GM23338 (cell line): ENCODE results near the gene RPL34. TPM values are rescaled to one million over a fixed set of nuclear protein-coding genes. Genes with fewer than 3 reads are reported as not detected.

ENCODE experiments used
- ATAC-seq: fragments of 200-7000 bp; cut with Tn5 transposase; 3 replicates; pipeline ENCODE4 v1.9.1; 2020
- DNase-seq: peaks from one replicate; pipeline ENCODE4 v3.0.0-alpha.2; 2015; ENCODE audit warnings: low spot score
- H2AFZ ChIP-seq: fragments of 200-600 bp; sonication (generic); 2 replicates; pipeline ENCODE4 v1.8.0; 2016; ENCODE audit warnings: antibody characterized with exemption, mild to moderate bottlenecking, moderate library complexity
- H3F3A ChIP-seq: fragments of 200-600 bp; sonication (generic); replicated peaks from 2 replicates; pipeline ENCODE4 v1.8.0; 2017; ENCODE audit warnings: antibody characterized with exemption, mixed run types, low read depth
- H3K27ac ChIP-seq: fragments of 200-600 bp; sonication (generic); 2 replicates; pipeline ENCODE4 v1.6.1; 2016; ENCODE audit warnings: low read depth
- H3K27me3 ChIP-seq: fragments of 200-600 bp; sonication (generic); 2 replicates; pipeline ENCODE4 v1.8.0; 2016; ENCODE audit warnings: mild to moderate bottlenecking, mixed run types, moderate library complexity; ENCODE audit not compliant: insufficient read depth
- H3K36me3 ChIP-seq: fragments of 200-600 bp; sonication (generic); 2 replicates; pipeline ENCODE4 v1.8.0; 2016; ENCODE audit warnings: mild to moderate bottlenecking; ENCODE audit not compliant: insufficient read depth
- H3K4me1 ChIP-seq: fragments of 200-600 bp; sonication (generic); 2 replicates; pipeline ENCODE4 v1.8.0; 2016; ENCODE audit warnings: mild to moderate bottlenecking, moderate library complexity; ENCODE audit not compliant: insufficient read depth
- H3K4me2 ChIP-seq: fragments of 200-600 bp; sonication (generic); 2 replicates; pipeline ENCODE4 v1.7.1; 2017; ENCODE audit warnings: mixed run types
- H3K4me3 ChIP-seq: fragments of 200-600 bp; sonication (generic); 2 replicates; pipeline ENCODE4 v1.6.1; 2016; ENCODE audit warnings: mixed run types
- H3K79me2 ChIP-seq: fragments of 200-600 bp; sonication (generic); replicated peaks from 2 replicates; pipeline ENCODE4 v1.8.0; 2017; ENCODE audit warnings: mild to moderate bottlenecking; ENCODE audit not compliant: insufficient read depth
- H3K9me2 ChIP-seq: fragments of 200-600 bp; sonication (generic); 2 replicates; pipeline ENCODE4 v1.8.0; 2017; ENCODE audit not compliant: insufficient read depth
- H4K20me1 ChIP-seq: fragments of 200-600 bp; sonication (generic); replicated peaks from 2 replicates; pipeline ENCODE4 v1.8.0; 2017; ENCODE audit warnings: mild to moderate bottlenecking; ENCODE audit not compliant: insufficient read depth
- H3K27ac Mint-ChIP-seq: 2 replicates; pipeline ENCODE4 v1.8.0; 2020; ENCODE audit warnings: inconsistent platforms, mild to moderate bottlenecking, moderate library complexity, mixed read lengths
- H3K27me3 Mint-ChIP-seq: 3 replicates; pipeline ENCODE4 v1.8.0; 2022; ENCODE audit warnings: low read depth, mild to moderate bottlenecking, moderate library complexity, mixed read lengths, inconsistent platforms; ENCODE audit not compliant: insufficient read depth, poor library complexity
- H3K36me3 Mint-ChIP-seq: 3 replicates; pipeline ENCODE4 v1.8.0; 2021; ENCODE audit warnings: low read depth, mild to moderate bottlenecking, inconsistent platforms, moderate library complexity, mixed read lengths
- H3K4me1 Mint-ChIP-seq: 3 replicates; pipeline ENCODE4 v1.8.0; 2020; ENCODE audit warnings: mild to moderate bottlenecking, inconsistent platforms, mixed read lengths
- H3K4me3 Mint-ChIP-seq: 3 replicates; pipeline ENCODE4 v1.8.0; 2021; ENCODE audit warnings: moderate library complexity, mild to moderate bottlenecking, inconsistent platforms, mixed read lengths
- H3K9me3 Mint-ChIP-seq: 3 replicates; pipeline ENCODE4 v1.8.0; 2020; ENCODE audit warnings: moderate library complexity, mild to moderate bottlenecking, inconsistent platforms, mixed read lengths
- EZH2 ChIP-seq: fragments of 200-600 bp; sonication (generic); IDR thresholded peaks from one replicate; pipeline ENCODE4 v1.8.0; 2017; ENCODE audit warnings: antibody characterized with exemption, mild to moderate bottlenecking, low read depth; ENCODE audit not compliant: unreplicated experiment
- JUNB ChIP-seq: IDR thresholded peaks from one replicate; pipeline ENCODE4 v1.6.1; 2016; ENCODE audit warnings: antibody characterized with exemption; ENCODE audit not compliant: unreplicated experiment
- NANOG ChIP-seq: IDR thresholded peaks from 2 replicates; pipeline ENCODE4 v1.6.1; 2016; ENCODE audit warnings: antibody characterized with exemption, borderline replicate concordance
- REST ChIP-seq: IDR thresholded peaks from one replicate; pipeline ENCODE4 v1.6.1; 2018; ENCODE audit warnings: antibody characterized with exemption; ENCODE audit not compliant: unreplicated experiment
- STAT1 ChIP-seq: IDR thresholded peaks from one replicate; pipeline ENCODE4 v1.6.1; 2016; ENCODE audit warnings: antibody characterized with exemption; ENCODE audit not compliant: unreplicated experiment
- ZNF114 ChIP-seq: fragments of 250-450 bp; sonication (Bioruptor Pico); IDR thresholded peaks from 2 replicates; pipeline ENCODE4 v1.5.0; 2020; ENCODE audit warnings: mild to moderate bottlenecking, moderate library complexity
- ZNF462 ChIP-seq: fragments of 250-450 bp; sonication (Bioruptor Pico); IDR thresholded peaks from 2 replicates; pipeline ENCODE4 v1.5.0; 2020; ENCODE audit warnings: mild to moderate bottlenecking, moderate library complexity
- polyA plus RNA-seq: library from polyadenylated mRNA; unstranded; fragments of >200 nt; fragmentation: Nextera tagmentation; extraction: Ambion mirVana; gene quantifications from 2 replicates; pipeline ENCODE4 v1.2.1, GENCODE V29; 2016
- total RNA-seq: library from RNA; depleted of rRNA; stranded (reverse); fragments of >200 nt; shearing (Covaris generic); gene quantifications from 2 replicates; pipeline ENCODE4 v1.2.3, GENCODE V29; 2014

The RPL34 gene
- total and polyA plus RNA-seq, 2 experiments from 2014 or later = 785 to 2,566 TPM

GRCh38 chr4:108649863-108650211 lies 29.5 kb downstream of the RPL34 start:
- peak overlapping the region; percentile 56 for H2AFZ ChIP-seq
- H3K4me1 Mint-ChIP-seq = no peaks in the 10 kb centered on the region
- H3K4me1 ChIP-seq = no peaks in the 10 kb centered on the region
- peak overlapping the region; percentile 97 for H3K27ac Mint-ChIP-seq
- H3K36me3 ChIP-seq = no peaks in the 10 kb centered on the region
- no peaks in the 10 kb centered on the region for H3F3A ChIP-seq
- H3K27me3 Mint-ChIP-seq = peaks cover 2% of the 10 kb centered on the region
- no peak overlapping the region for H3K27ac ChIP-seq
- H3K36me3 Mint-ChIP-seq = peaks cover 4% of the 10 kb centered on the region; the same call in 1 of the 3 replicates
- no peak for DNase-seq
- peak overlapping the region; percentile 73 for H3K4me2 ChIP-seq
- peak overlapping the region; percentile 94 for H3K4me3 Mint-ChIP-seq
- H3K9me2 ChIP-seq = no peaks in the 10 kb centered on the region
- 0 out of 2 replicates have a peak, but pooled peaks cover under 1% of the 10 kb centered on the region for H4K20me1 ChIP-seq
- TF ChIP-seq REST (no peak), STAT1 (no peak), ZNF462 (CRISPR knock-in tag) (no peak), ZNF114 (no peak), JUNB (no peak), EZH2 (no peak), NANOG (no peak)
- peak; percentile 42 for ATAC-seq
- H3K27me3 ChIP-seq = no peaks in the 10 kb centered on the region
- peak overlapping the region; percentile 93 for H3K4me3 ChIP-seq
- H3K79me2 ChIP-seq = peaks cover 43% of the 10 kb centered on the region
- no peaks in the 10 kb centered on the region for H3K9me3 Mint-ChIP-seq
